GM23248 (cell line): ENCODE measurements around the gene AFTPH. TPM values are rescaled to one million over a fixed set of nuclear protein-coding genes. Genes with fewer than 3 reads are reported as not detected.

ENCODE experiments used
- DNase-seq: peaks from one replicate; pipeline ENCODE4 v3.0.0-alpha.2; 2015
- H2AFZ ChIP-seq: fragments of 200-600 bp; sonication (generic); 2 replicates; pipeline ENCODE4 v1.6.1; 2016; ENCODE audit warnings: antibody characterized with exemption
- H3F3A ChIP-seq: fragments of 200-600 bp; sonication (generic); 2 replicates; pipeline ENCODE4 v1.6.1; 2016; ENCODE audit warnings: mild to moderate bottlenecking, antibody characterized with exemption, mixed run types; ENCODE audit not compliant: insufficient read depth
- H3K27ac ChIP-seq: fragments of 200-600 bp; sonication (generic); 2 replicates; pipeline ENCODE4 v1.5.1; 2016; ENCODE audit warnings: mild to moderate bottlenecking
- H3K27me3 ChIP-seq: fragments of 200-600 bp; sonication (generic); replicated peaks from 2 replicates; pipeline ENCODE4 v1.6.1; 2016; ENCODE audit warnings: mild to moderate bottlenecking; ENCODE audit not compliant: insufficient read depth
- H3K36me3 ChIP-seq: fragments of 200-600 bp; sonication (generic); 2 replicates; pipeline ENCODE4 v1.6.1; 2016; ENCODE audit warnings: low read depth, mild to moderate bottlenecking
- H3K4me1 ChIP-seq: fragments of 200-600 bp; sonication (generic); 2 replicates; pipeline ENCODE4 v1.6.1; 2016; ENCODE audit warnings: mild to moderate bottlenecking; ENCODE audit not compliant: insufficient read depth
- H3K4me2 ChIP-seq: fragments of 200-600 bp; sonication (generic); one replicate; pipeline ENCODE4 v1.6.1; 2016; ENCODE audit warnings: mild to moderate bottlenecking; ENCODE audit not compliant: unreplicated experiment
- H3K4me3 ChIP-seq: fragments of 200-600 bp; sonication (generic); 2 replicates; pipeline ENCODE4 v1.5.1; 2016; ENCODE audit warnings: mild to moderate bottlenecking
- H3K79me2 ChIP-seq: fragments of 200-600 bp; sonication (generic); 2 replicates; pipeline ENCODE4 v1.6.1; 2016; ENCODE audit warnings: mild to moderate bottlenecking; ENCODE audit not compliant: insufficient read depth
- H3K9ac ChIP-seq: fragments of 200-600 bp; sonication (generic); 2 replicates; pipeline ENCODE4 v1.6.1; 2016; ENCODE audit warnings: mild to moderate bottlenecking
- H3K9me2 ChIP-seq: fragments of 200-600 bp; sonication (generic); 2 replicates; pipeline ENCODE4 v1.6.1; 2016; ENCODE audit warnings: mixed run types, mild to moderate bottlenecking, moderate library complexity; ENCODE audit not compliant: insufficient read depth
- H3K9me3 ChIP-seq: fragments of 200-600 bp; sonication (generic); one replicate; pipeline ENCODE4 v1.6.1; 2017; ENCODE audit warnings: low read depth
- H4K20me1 ChIP-seq: fragments of 200-600 bp; sonication (generic); 2 replicates; pipeline ENCODE4 v1.6.0; 2016; ENCODE audit not compliant: insufficient read depth
- EZH2 ChIP-seq: fragments of 200-600 bp; sonication (generic); IDR thresholded peaks from 2 replicates; pipeline ENCODE4 v1.6.1; 2018; ENCODE audit warnings: antibody characterized with exemption, mild to moderate bottlenecking; ENCODE audit not compliant: insufficient read depth, poor library complexity, severe bottlenecking
- EZH2phosphoT487 ChIP-seq: fragments of 200-600 bp; sonication (generic); IDR thresholded peaks from 2 replicates; pipeline ENCODE4 v1.6.1; 2018; ENCODE audit warnings: antibody characterized with exemption, moderate library complexity, mild to moderate bottlenecking, low read depth; ENCODE audit not compliant: insufficient read depth
- WGBS, 2 experiments: methylation state at CpG; one replicate each; pipeline ENCODE4 v1.1.6; 2015 to 2017; ENCODE audit warnings: low lambda C conversion rate in 2 of 2, low coverage in 1 of 2; ENCODE audit errors: missing lambda C conversion rate in 2 of 2; 5-methylcytosine and 5-hydroxymethylcytosine counted together
- in situ Hi-C: fragments of 300-500 bp; cut with MboI; formaldehyde crosslinking; loops from 2 replicates; pipeline ENCODE4 v1.15.0; 2020
- polyA plus RNA-seq: library from polyadenylated mRNA; unstranded; fragments of >200 nt; fragmentation: Nextera tagmentation; extraction: Ambion mirVana; gene quantifications from 2 replicates; pipeline ENCODE4 v1.2.1, GENCODE V29; 2016
- total RNA-seq: library from RNA; depleted of rRNA; stranded (reverse); fragments of >200 nt; shearing (Covaris generic); gene quantifications from 2 replicates; pipeline ENCODE4 v1.2.3, GENCODE V29; 2014

Gene AFTPH
- total and polyA plus RNA-seq, 2 experiments from 2014 or later: 8.8 to 26.2 TPM

- no peak for TF ChIP-seq EZH2
- no peak for TF ChIP-seq EZH2phosphoT487
- Histone ChIP-seq H3K9me3 (no peaks in the 10 kb centered on the region), H4K20me1 (no peaks in the 10 kb centered on the region; the same call in 1 of the 2 replicates), H3K27ac (peak overlapping the region; percentile 42), H3K27me3 (no peaks in the 10 kb centered on the region), H3F3A (peaks cover 22% of the 10 kb centered on the region; the same call in 1 of the 2 replicates), H3K9ac (no peak overlapping the region), H3K4me3 (0 out of 2 replicates have a peak overlapping the region, but pooled peaks have one; percentile 6), H3K4me2 (peak overlapping the region; percentile 30), H3K79me2 (peaks cover 92% of the 10 kb centered on the region), H3K4me1 (peaks cover 37% of the 10 kb centered on the region), H3K36me3 (no peaks in the 10 kb centered on the region), H3K9me2 (no peaks in the 10 kb centered on the region), H2AFZ (no peak overlapping the region)
- in situ Hi-C loops: no loop called here
- DNase-seq: peak; percentile 14
Observed at GRCh38 chr2:64543008-64543697, 19.0 kb downstream of the AFTPH start.

GRCh38 chr2:64548761-64549160, 24.6 kb downstream of the AFTPH start:
- H3K9ac ChIP-seq: no peak overlapping the region
- peaks cover 4% of the 10 kb centered on the region for H3K4me1 ChIP-seq
- no peaks in the 10 kb centered on the region; the same call in 1 of the 2 replicates for H4K20me1 ChIP-seq
- 78 to 81% methylated on average over 3 of the region's 3 CpGs for WGBS, 2 experiments
- no peak overlapping the region for H2AFZ ChIP-seq
- peaks cover 68% of the 10 kb centered on the region for H3K79me2 ChIP-seq
- H3K27ac ChIP-seq: no peak overlapping the region
- no peaks in the 10 kb centered on the region for H3K9me2 ChIP-seq
- H3K9me3 ChIP-seq: no peaks in the 10 kb centered on the region
- H3K27me3 ChIP-seq: no peaks in the 10 kb centered on the region
- H3K4me2 ChIP-seq: no peak overlapping the region
- peaks cover 4% of the 10 kb centered on the region; the same call in 1 of the 2 replicates for H3F3A ChIP-seq
- DNase-seq: no peak
- H3K4me3 ChIP-seq: no peak overlapping the region
- no peak for TF ChIP-seq EZH2
- TF ChIP-seq EZH2phosphoT487: no peak
- H3K36me3 ChIP-seq: peaks cover 9% of the 10 kb centered on the region; the same call in 1 of the 2 replicates
- in situ Hi-C loops: no loop called here

- in situ Hi-C loops: no loop called here
- Histone ChIP-seq H2AFZ (no peak overlapping the region), H3K9me3 (no peaks in the 10 kb centered on the region), H3K9me2 (no peaks in the 10 kb centered on the region), H3F3A (0 out of 2 replicates have a peak, but pooled peaks cover 4% of the 10 kb centered on the region), H3K27me3 (no peaks in the 10 kb centered on the region), H3K79me2 (peaks cover 55% of the 10 kb centered on the region), H3K36me3 (peaks cover 9% of the 10 kb centered on the region; the same call in 1 of the 2 replicates), H3K4me1 (0 out of 2 replicates have a peak, but pooled peaks cover under 1% of the 10 kb centered on the region), H3K27ac (no peak overlapping the region), H3K9ac (no peak overlapping the region), H3K4me2 (no peak overlapping the region), H4K20me1 (no peaks in the 10 kb centered on the region; the same call in 1 of the 2 replicates), H3K4me3 (no peak overlapping the region)
- DNase-seq: no peak
- TF ChIP-seq EZH2: no peak
- TF ChIP-seq EZH2phosphoT487: no peak
- WGBS, 2 experiments: 95 to 97% methylated on average over 1 of the region's 1 CpG
Observed at GRCh38 chr2:64550042-64550441, 25.9 kb downstream of the AFTPH start.

GRCh38 chr2:64551851-64552250, 27.7 kb downstream of the AFTPH start:
- Histone ChIP-seq H3K36me3 (peaks cover 9% of the 10 kb centered on the region; the same call in 1 of the 2 replicates), H3K4me1 (peaks cover 9% of the 10 kb centered on the region), H3K4me3 (no peak overlapping the region), H2AFZ (no peak overlapping the region), H3K9ac (no peak overlapping the region), H3F3A (peaks cover 16% of the 10 kb centered on the region), H3K79me2 (peaks cover 44% of the 10 kb centered on the region), H3K9me2 (no peaks in the 10 kb centered on the region), H4K20me1 (no peaks in the 10 kb centered on the region), H3K27me3 (no peaks in the 10 kb centered on the region), H3K9me3 (no peaks in the 10 kb centered on the region), H3K27ac (no peak overlapping the region), H3K4me2 (no peak overlapping the region)
- no peak for TF ChIP-seq EZH2
- TF ChIP-seq EZH2phosphoT487: no peak
- DNase-seq: no peak
- WGBS, 2 experiments: 95 to 100% methylated on average over 1 of the region's 1 CpG
- in situ Hi-C loops: no loop called here
